ENCODE data around the gene FAM170B. TPM values are rescaled to one million over a fixed set of nuclear protein-coding genes. Genes with fewer than 3 reads are reported as not detected.

FAM170B gene
- total RNA-seq: not detected in 2 replicates

GRCh38 chr10:49133706-49134248 lies at the start of gene FAM170B:
Gene FAM170B (minus strand): TSS chr10:49134021. CDS start chr10:49133918, 103 bp downstream.
- no peak for DNase-seq (ENCODE audit: extremely low read depth, low read depth, low spot score)

GRCh38 chr10:49182776-49183175 lies 49.0 kb upstream of the FAM170B start:
- no peak for DNase-seq (ENCODE audit: extremely low read depth, low read depth, low spot score)

GRCh38 chr10:49180444-49180860 lies 46.6 kb upstream of the FAM170B start:
- no peak for DNase-seq (ENCODE audit: extremely low read depth, low read depth, low spot score)

- no peak for DNase-seq (ENCODE audit: extremely low read depth, low read depth, low spot score)
Observed at GRCh38 chr10:49179699-49180443, 46.0 kb upstream of the FAM170B start.

GRCh38 chr10:49178489-49179471 lies 45.0 kb upstream of the FAM170B start:
- no peak for DNase-seq (ENCODE audit: extremely low read depth, low read depth, low spot score)

GRCh38 chr10:49177391-49178355 lies 43.9 kb upstream of the FAM170B start:
- no peak for DNase-seq (ENCODE audit: extremely low read depth, low read depth, low spot score)

- DNase-seq (ENCODE audit: extremely low read depth, low read depth, low spot score): no peak
Observed at GRCh38 chr10:49176310-49177268, 42.8 kb upstream of the FAM170B start.

GRCh38 chr10:49175587-49176309 lies 41.9 kb upstream of the FAM170B start:
- no peak for DNase-seq (ENCODE audit: extremely low read depth, low read depth, low spot score)

GRCh38 chr10:49174926-49175500 lies 41.2 kb upstream of the FAM170B start:
- no peak for DNase-seq (ENCODE audit: extremely low read depth, low read depth, low spot score)

- no peak for DNase-seq (ENCODE audit: extremely low read depth, low read depth, low spot score)
Observed at GRCh38 chr10:49174261-49174925, 40.6 kb upstream of the FAM170B start.

- no peak for DNase-seq (ENCODE audit: extremely low read depth, low read depth, low spot score)
Observed at GRCh38 chr10:49173853-49174252, 40.0 kb upstream of the FAM170B start.

GRCh38 chr10:49173201-49173772 lies 39.5 kb upstream of the FAM170B start:
- DNase-seq (ENCODE audit: extremely low read depth, low read depth, low spot score): no peak

- no peak for DNase-seq (ENCODE audit: extremely low read depth, low read depth, low spot score)
Observed at GRCh38 chr10:49172777-49173132, 38.9 kb upstream of the FAM170B start.

- no peak for DNase-seq (ENCODE audit: extremely low read depth, low read depth, low spot score)
Observed at GRCh38 chr10:49172061-49172776, 38.4 kb upstream of the FAM170B start.

GRCh38 chr10:49171326-49172060 lies 37.7 kb upstream of the FAM170B start:
- no peak for DNase-seq (ENCODE audit: extremely low read depth, low read depth, low spot score)
